CD4-positive, alpha-beta T cell treated with Interferon gamma for 1 hour (primary cell): ENCODE data around the gene RDX.

Experiments used
- DNase-seq: peaks from one replicate; pipeline ENCODE4 v3.0.0-alpha.2; 2020

The RDX gene

DNA sequence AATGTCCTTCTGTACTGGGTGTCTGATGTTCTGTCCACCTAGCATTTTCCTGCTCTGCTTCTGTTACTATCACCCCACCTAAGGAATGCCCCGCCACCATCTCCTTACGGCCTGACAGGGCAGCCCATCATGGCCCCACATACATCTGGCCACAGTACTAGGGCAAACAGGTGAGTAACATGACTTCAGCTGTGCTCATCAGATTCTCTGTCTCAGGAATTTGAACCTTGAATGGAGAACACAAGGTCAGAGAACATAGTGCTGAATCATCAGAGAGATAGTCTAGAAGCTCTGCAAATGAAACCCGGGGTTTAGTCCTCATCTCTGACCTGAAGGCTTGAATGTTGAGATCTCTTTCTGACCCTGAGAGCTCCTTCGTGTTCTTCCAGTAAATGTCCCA, 170.8 kb downstream of the RDX start:
- DNase-seq: no peak
